ENCODE data around the gene IGFBP4.

IGFBP4 gene

GRCh38 chr17:40452216-40452787 is 9.1 kb downstream of the IGFBP4 start:
- H3K27ac ChIP-seq, result no peak overlapping the region
- no peak for TF ChIP-seq CTCF (IDR thresholded peaks at IDR 0.05)
- TF ChIP-seq ZFX (IDR thresholded peaks at IDR 0.05; ENCODE audit: borderline replicate concordance), result no peak

- TF ChIP-seq ZFX (IDR thresholded peaks at IDR 0.05; ENCODE audit: borderline replicate concordance) (no peak), CTCF (IDR thresholded peaks at IDR 0.05) (no peak)
- no peak overlapping the region for H3K27ac ChIP-seq
Measured at GRCh38 chr17:40452921-40453378, 9.7 kb downstream of the IGFBP4 start.

DNA sequence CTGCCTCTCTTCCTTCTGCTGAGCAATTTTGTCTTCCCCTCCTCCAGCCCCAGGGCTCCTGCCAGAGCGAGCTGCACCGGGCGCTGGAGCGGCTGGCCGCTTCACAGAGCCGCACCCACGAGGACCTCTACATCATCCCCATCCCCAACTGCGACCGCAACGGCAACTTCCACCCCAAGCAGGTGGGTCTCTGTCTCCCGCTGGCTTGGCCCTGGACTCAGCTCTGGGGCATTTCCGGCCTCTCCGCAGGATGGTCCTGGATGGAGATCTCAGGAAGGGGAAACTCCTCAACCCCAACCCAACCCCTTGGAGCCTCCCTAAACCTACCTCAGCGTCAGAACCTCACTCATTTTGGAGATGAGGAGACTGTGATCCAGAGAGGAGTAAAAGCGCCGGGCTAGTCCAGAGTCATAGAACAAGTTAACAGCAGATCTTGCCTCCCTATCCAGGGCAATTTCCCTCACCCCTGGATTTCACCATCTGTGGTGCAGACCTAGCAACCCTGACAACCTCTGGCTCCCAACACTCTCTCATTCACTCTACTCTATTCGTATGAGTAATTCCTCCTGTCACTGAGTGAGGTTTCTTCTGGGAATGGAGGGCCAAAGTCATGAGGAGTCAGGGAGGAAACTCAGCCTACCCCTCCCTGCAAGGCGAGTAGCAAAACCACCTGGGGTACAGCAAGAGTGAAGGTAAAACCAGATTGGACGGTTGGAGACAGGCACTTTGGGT is 10.8 kb downstream of the IGFBP4 start:
- no peak overlapping the region for H3K27ac ChIP-seq
- no peak for TF ChIP-seq ZFX (IDR thresholded peaks at IDR 0.05; ENCODE audit: borderline replicate concordance)
- no peak for TF ChIP-seq CTCF (IDR thresholded peaks at IDR 0.05)

GRCh38 chr17:40454613-40454995 is 11.4 kb downstream of the IGFBP4 start:
- no peak overlapping the region for H3K27ac ChIP-seq
- TF ChIP-seq CTCF (IDR thresholded peaks at IDR 0.05) (no peak), ZFX (IDR thresholded peaks at IDR 0.05; ENCODE audit: borderline replicate concordance) (no peak)

GRCh38 chr17:40456396-40456951 is 13.2 kb downstream of the IGFBP4 start:
- H3K27ac ChIP-seq, result no peak overlapping the region

DNA sequence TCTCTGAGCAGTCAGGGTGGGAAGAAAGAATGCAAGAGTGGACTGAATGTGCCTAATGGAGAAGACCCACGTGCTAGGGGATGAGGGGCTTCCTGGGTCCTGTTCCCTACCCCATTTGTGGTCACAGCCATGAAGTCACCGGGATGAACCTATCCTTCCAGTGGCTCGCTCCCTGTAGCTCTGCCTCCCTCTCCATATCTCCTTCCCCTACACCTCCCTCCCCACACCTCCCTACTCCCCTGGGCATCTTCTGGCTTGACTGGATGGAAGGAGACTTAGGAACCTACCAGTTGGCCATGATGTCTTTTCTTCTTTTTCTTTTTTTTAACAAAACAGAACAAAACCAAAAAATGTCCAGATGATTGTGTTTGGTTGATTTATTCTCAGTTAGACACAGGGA is 14.1 kb downstream of the IGFBP4 start:
- TF ChIP-seq CTCF (IDR thresholded peaks at IDR 0.05) (no peak), ZFX (IDR thresholded peaks at IDR 0.05; ENCODE audit: borderline replicate concordance) (no peak)
- H3K27ac ChIP-seq, result no peak overlapping the region

More at GRCh38 chr17:40456396-40456951, 13.2 kb downstream of the IGFBP4 start:
- TF ChIP-seq ZFX (IDR thresholded peaks at IDR 0.05; ENCODE audit: borderline replicate concordance), result no peak
- no peak for TF ChIP-seq CTCF (IDR thresholded peaks at IDR 0.05)
